Mucosa of descending colon (tissue), 3 donors: ENCODE measurements around the gene CST11. TPM values are rescaled to one million over a fixed set of nuclear protein-coding genes. Genes with fewer than 3 reads are reported as not detected.

ENCODE experiments used
- ATAC-seq: fragments of 200-7000 bp; cut with Tn5 transposase; one replicate; pipeline ENCODE4 v1.9.1; 2020; ENCODE audit warnings: mild to moderate bottlenecking, moderate library complexity
- DNase-seq, 3 donors: peaks; one replicate each; pipeline ENCODE4 v3.0.0-alpha.2; 2020
- H3K36me3 ChIP-seq: fragments of 200-600 bp; one replicate; pipeline ENCODE4 v1.8.0; 2021; ENCODE audit warnings: low read depth, mild to moderate bottlenecking
- H3K4me1 ChIP-seq: fragments of 200-600 bp; one replicate; pipeline ENCODE4 v1.8.0; 2021; ENCODE audit warnings: low read depth, mild to moderate bottlenecking
- H3K4me3 ChIP-seq: fragments of 200-600 bp; one replicate; pipeline ENCODE4 v1.8.0; 2021; ENCODE audit warnings: mild to moderate bottlenecking
- H3K9me3 ChIP-seq: fragments of 200-600 bp; one replicate; pipeline ENCODE4 v1.8.0; 2021; ENCODE audit warnings: mild to moderate bottlenecking
- CTCF ChIP-seq: fragments of 200-600 bp; IDR thresholded peaks from one replicate; pipeline ENCODE4 v1.8.0; 2022; ENCODE audit warnings: antibody characterized with exemption, mild to moderate bottlenecking
- intact Hi-C, 2 donors: fragments of 100-400 bp; cut with DNase I in 1 of 2; cut with micrococcal nuclease in 1 of 2; formaldehyde crosslinking; loops; one replicate each; pipeline versions ENCODE4 v1.11.0 to v1.11.1; 2022; cut with DNase I, micrococcal nuclease
- total RNA-seq, 3 donors: library from RNA; stranded (reverse); fragmentation: NEBNext Ultra II Directional in 2 of 3; extraction: Animal tissue kit (Norgen Biotek cat#: 25700) in 2 of 3; gene quantifications; one replicate each; pipeline versions ENCODE4 v1.2.1 to v1.2.4, GENCODE V29; 2021 to 2023
- donor health status: DM: no; HTN: no; CAD: no; lungs with moderate emphysema.
- donor health status: DM: no; HTN: no; CAD: no.
- donor health status: DM: no; HTN: yes; CAD: no.

The CST11 gene
- total RNA-seq, 3 donors from 2014 or later = not detected

- intact Hi-C loops = no loop called here
- H3K36me3 ChIP-seq = no peaks in the 10 kb centered on the region
- H3K9me3 ChIP-seq = no peaks in the 10 kb centered on the region
- DNase-seq (no peak), ATAC-seq (no peak)
- no peak overlapping the region for H3K4me3 ChIP-seq
- TF ChIP-seq CTCF = no peak
- H3K4me1 ChIP-seq = no peaks in the 10 kb centered on the region
These were observed 1.2 kb upstream of the CST11 start for GRCh38 chr20:23453549-23454543.

- Histone ChIP-seq H3K4me1 (no peaks in the 10 kb centered on the region), H3K36me3 (no peaks in the 10 kb centered on the region), H3K9me3 (no peaks in the 10 kb centered on the region), H3K4me3 (no peak overlapping the region)
- intact Hi-C loops = no loop called here
- no peak for TF ChIP-seq CTCF
- DNase-seq (no peak), ATAC-seq (no peak)
These were observed 654 bp downstream of the CST11 start for GRCh38 chr20:23451956-23452487.

GRCh38 chr20:23450877-23451276, 1.8 kb downstream of the CST11 start:
- Histone ChIP-seq H3K9me3 (no peaks in the 10 kb centered on the region), H3K4me3 (no peak overlapping the region), H3K4me1 (no peaks in the 10 kb centered on the region), H3K36me3 (no peaks in the 10 kb centered on the region)
- no peak for TF ChIP-seq CTCF
- ATAC-seq (no peak), DNase-seq (no peak)
- intact Hi-C loops = no loop called here

- ATAC-seq = no peak
These were observed 3.3 kb downstream of the CST11 start for GRCh38 chr20:23449421-23449820.

GRCh38 chr20:23448167-23448566, 4.5 kb downstream of the CST11 start:
- H3K4me1 ChIP-seq = no peaks in the 10 kb centered on the region
- ATAC-seq = no peak
- H3K9me3 ChIP-seq = no peaks in the 10 kb centered on the region
- intact Hi-C loops = loop anchor here in 1 of 2 donors (10.0 kb wide), 1 partner anchor 157 kb away; the partner anchor contains the start of gene CST9
- no peaks in the 10 kb centered on the region for H3K36me3 ChIP-seq
- DNase-seq = no peak
- H3K4me3 ChIP-seq = no peak overlapping the region
- TF ChIP-seq CTCF = no peak

More at GRCh38 chr20:23449421-23449820, 3.3 kb downstream of the CST11 start:
- intact Hi-C loops = loop anchor here in 1 of 2 donors (10.0 kb wide), 1 partner anchor 155 kb away; the partner anchor contains the start of gene CST9
- Histone ChIP-seq H3K4me1 (no peaks in the 10 kb centered on the region), H3K36me3 (no peaks in the 10 kb centered on the region), H3K4me3 (no peak overlapping the region), H3K9me3 (no peaks in the 10 kb centered on the region)
- no peak for TF ChIP-seq CTCF
- no peak for DNase-seq
